Right ventricle myocardium superior (tissue), 1 donor: Measurements from ENCODE around the gene SSC5D. TPM values are rescaled to one million over a fixed set of nuclear protein-coding genes. Genes with fewer than 3 reads are reported as not detected.
"Not testable (repeated sequence)": the region's sequence is repeated elsewhere in the genome, so short reads cannot be mapped to it uniquely, and the experiment has no call there.

ENCODE experiments used
- ATAC-seq: fragments of 200-7000 bp; cut with Tn5 transposase; one replicate; pipeline ENCODE4 v1.9.1; 2020; ENCODE audit warnings: mild to moderate bottlenecking; ENCODE audit not compliant: poor library complexity
- DNase-seq: peaks from one replicate; pipeline ENCODE4 v3.0.0-alpha.2; 2020
- intact Hi-C: fragments of 100-400 bp; cut with DNase I; formaldehyde crosslinking; loops from one replicate; pipeline ENCODE4 v1.11.2; 2022
- total RNA-seq: library from RNA; stranded (reverse); fragmentation: NEBNext Ultra II Directional; extraction: Animal tissue kit (Norgen Biotek cat#: 25700); gene quantifications from one replicate; pipeline ENCODE4 v1.2.1, GENCODE V29; 2021
- donor health status: DM: no; HTN: yes; CAD: no; lungs with severe emphysema.

Gene SSC5D
- total RNA-seq, 1 donor from 2014 or later = 2.6 TPM

DNA sequence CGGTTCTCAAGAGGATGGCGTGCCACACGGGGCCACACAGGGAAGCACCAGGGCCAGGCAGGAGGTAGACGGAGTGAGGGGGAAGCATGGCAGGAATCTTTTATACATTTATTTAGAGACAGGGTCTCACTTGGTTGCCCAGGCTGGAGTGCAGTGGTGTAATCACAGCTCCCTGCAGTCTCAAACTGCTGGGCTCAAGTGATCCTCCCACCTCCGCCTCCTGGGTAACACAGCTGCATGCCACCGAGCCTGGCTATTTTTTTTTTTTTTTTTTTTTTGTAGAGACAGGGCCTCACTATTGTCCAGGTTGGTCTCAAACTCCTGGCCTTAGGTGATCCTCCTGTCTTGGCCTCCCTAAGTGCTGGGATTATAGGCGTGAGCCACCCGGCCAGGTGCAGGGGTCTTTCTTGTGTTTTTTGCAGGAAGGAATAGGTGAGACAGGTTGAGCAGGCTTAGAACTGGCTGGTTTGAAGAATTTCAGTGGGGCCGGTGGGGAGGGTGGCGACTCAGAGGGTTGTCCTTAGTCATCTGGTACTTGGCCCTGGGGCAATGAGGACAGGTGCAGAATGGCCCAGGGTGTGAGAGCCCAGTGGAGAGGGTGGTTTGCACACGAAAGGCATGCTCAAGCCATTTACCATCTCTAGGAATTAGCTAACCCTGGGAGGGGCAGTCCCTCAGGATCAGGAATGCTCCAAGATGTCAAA lies 7.6 kb downstream of the SSC5D start:
- no peak for ATAC-seq
- intact Hi-C loops = no loop called here
- DNase-seq = no peak

GRCh38 chr19:55496820-55497219 lies 8.6 kb downstream of the SSC5D start:
- intact Hi-C loops, DNase-seq, ATAC-seq: not testable (repeated sequence)

DNA sequence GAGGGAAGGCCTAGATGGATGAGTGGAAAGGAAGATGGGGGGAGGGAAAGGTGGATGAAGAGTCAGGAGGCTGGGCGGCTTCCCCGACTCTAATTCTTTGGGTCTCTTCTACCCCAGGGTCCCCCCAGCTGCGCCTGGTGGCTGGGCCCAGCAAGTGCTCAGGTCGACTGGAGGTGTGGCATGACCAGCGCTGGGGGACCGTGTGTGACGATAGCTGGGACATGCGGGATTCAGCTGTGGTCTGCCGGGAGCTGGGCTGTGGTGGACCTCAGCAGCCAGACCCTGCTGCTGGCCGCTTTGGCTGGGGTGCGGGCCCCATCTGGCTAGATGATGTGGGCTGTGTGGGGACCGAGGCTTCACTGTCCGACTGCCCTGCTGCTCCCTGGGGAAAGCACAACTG lies 9.5 kb downstream of the SSC5D start:
- DNase-seq (no peak), ATAC-seq (no peak)
- intact Hi-C loops = no loop called here

DNA sequence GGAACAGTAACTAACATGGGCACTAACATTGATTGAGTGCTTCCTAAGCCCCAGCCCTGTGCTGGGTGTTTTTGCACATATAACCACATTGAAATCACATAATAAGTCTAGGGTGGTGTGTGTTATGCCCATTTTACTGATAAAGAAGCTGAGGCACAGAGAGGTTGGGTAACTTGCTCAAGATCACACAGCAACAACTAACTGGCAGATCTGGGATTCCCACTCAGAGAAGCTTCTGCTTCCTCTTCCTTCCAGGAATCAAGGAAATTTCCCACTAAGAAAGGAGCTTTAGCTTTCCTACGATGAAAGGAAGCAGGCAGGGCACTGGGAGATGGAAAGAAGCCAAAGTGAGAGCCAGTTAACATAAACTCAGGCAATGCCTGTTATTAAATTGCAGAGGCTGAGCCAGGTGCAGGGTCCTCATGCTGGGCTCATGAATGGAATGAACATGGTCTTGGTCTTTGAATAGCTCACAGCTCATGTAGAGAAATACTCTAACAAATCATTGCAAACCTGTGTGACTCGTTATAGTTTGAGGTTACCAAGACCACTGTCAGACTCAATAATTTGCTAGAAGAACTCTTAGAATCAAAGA lies 10.1 kb downstream of the SSC5D start:
- ATAC-seq (no peak), DNase-seq (no peak)
- intact Hi-C loops = no loop called here

DNA sequence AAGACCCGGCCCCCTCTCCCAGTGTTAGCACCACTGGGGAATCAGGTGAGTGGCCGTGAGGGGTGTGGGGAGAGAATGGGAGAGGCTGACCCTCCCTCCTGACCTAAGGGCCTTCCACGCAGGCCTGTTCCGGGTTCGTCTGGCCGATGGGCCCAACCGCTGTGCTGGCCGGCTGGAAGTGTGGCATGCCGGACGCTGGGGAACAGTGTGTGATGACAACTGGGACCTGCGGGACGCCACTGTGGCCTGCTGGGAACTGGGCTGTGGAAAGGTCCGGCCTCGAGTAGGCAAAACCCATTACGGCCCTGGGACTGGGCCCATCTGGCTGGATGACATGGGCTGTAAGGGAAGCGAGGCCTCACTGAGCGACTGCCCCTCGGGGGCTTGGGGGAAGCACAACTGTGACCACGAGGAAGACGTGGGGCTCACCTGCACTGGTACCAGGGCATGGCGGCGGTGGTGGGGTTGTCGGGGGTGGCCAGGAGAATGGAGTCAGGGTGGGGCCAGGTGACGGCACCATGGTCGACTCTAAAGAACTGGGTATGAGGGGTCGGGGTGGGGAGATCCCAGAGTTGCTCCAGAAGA lies 12.2 kb downstream of the SSC5D start:
- DNase-seq (no peak), ATAC-seq (no peak)
- intact Hi-C loops = loop anchor here (5.0 to 10.0 kb wide), 2 partner anchors 33 to 356 kb away; partner anchors contain the start of gene TNNT1

DNA sequence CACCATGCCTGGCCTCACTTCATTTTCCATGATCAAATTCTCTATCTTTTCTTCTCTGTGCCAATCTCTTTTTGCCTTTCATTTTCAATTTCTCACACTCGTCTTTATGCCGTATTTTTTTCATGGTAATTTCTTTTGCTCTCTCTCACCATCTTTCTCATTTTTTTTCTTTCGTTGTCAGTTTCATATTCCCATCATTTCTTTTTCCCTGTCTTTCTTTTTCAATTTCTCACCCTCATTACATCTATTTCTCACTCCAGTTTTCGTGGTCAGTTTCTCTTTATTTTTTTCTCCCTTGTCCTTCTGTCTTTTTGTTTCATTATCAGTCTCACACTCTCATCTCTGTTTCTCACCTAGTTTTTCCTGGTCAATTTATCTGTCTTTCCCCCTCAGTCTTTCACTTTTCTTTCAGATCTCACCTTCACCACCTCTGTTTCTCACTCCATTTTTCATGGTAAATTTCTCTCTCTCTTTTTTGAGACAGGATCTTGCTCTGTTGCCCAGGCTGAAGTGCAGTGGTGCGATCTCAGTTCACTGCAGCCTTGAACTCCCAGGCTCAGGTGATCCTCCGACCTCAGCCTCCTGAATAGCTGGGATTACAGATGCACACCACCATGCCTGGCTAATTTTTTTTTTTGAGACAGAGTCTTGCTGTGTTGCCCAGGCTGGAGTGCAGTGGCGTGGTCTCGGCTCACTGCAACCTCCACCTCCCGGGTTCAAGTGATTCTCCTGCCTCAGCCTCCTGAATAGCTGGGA lies 14.1 kb downstream of the SSC5D start:
- no peak for DNase-seq
- ATAC-seq = no peak
- intact Hi-C loops = loop anchor here (5.0 to 10.0 kb wide), 2 partner anchors 35 to 358 kb away; partner anchors contain the start of gene TNNT1

- no peak for DNase-seq
- no peak for ATAC-seq
- intact Hi-C loops = loop anchor here (5.0 to 10.0 kb wide), 2 partner anchors 36 to 358 kb away; partner anchors contain the start of gene TNNT1
Measured at GRCh38 chr19:55503157-55503501, 14.9 kb downstream of the SSC5D start.

- ATAC-seq (peak; percentile 99), DNase-seq (peak; percentile 97)
- intact Hi-C loops = loop anchor here (5.0 to 10.0 kb wide), 2 partner anchors 36 to 359 kb away; partner anchors contain the start of gene TNNT1
Measured at GRCh38 chr19:55503502-55504251, 15.4 kb downstream of the SSC5D start.

- intact Hi-C loops = loop anchor here (5.0 to 10.0 kb wide), 2 partner anchors 37 to 359 kb away; partner anchors contain the start of gene TNNT1
- ATAC-seq = no peak
- no peak for DNase-seq
Measured at GRCh38 chr19:55504252-55504603, 16.0 kb downstream of the SSC5D start.

GRCh38 chr19:55504981-55505380 lies 16.7 kb downstream of the SSC5D start:
- ATAC-seq = no peak
- intact Hi-C loops = loop anchor here (5.0 to 10.0 kb wide), 2 partner anchors 38 to 360 kb away; partner anchors contain the start of gene TNNT1
- DNase-seq = no peak

GRCh38 chr19:55508120-55508519 lies 19.9 kb downstream of the SSC5D start:
- DNase-seq = no peak
- intact Hi-C loops = loop anchor here (10.0 kb wide), 1 partner anchor 363 kb away; the partner anchor contains the start of gene TNNT1
- no peak for ATAC-seq

DNA sequence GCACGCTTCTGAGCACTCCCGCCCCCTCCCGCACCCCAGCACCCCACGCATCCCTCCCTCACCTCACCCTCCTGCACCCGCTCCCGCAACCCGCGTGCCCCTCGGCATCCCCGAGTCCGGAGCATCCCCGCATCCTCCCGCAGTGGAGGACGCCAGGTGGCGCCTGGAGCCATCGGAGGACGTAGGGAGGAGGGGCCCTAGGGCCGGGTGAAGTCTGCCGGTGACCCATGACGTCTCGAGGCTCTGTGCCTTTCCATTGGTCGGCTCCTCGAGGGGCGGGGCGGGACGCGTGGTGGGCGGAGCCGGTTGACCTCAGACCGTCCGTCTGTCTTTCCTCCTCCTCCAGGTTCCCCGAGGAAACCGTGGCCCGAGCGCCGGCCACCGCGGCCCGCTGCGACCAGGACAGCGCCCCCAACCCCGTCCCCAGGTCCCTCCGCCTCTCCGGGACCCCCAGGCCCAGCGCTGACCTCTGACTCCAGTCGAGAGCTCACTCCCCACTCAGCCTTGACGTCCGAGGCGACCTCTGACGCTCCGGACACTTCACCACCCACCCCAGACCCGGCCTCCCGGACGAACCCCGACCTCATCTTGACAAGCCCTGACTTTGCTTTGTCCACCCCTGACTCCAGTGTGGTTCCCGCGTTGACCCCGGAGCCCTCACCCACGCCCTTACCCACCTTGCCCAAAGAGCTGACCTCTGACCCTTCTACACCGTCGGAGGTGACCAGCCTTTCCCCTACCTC lies 28.8 kb downstream of the SSC5D start:
- intact Hi-C loops = loop anchor here (5.0 kb wide), 2 partner anchors 90 to 105 kb away; partner anchors contain the start of genes ZNF784 and ZNF865

DNA sequence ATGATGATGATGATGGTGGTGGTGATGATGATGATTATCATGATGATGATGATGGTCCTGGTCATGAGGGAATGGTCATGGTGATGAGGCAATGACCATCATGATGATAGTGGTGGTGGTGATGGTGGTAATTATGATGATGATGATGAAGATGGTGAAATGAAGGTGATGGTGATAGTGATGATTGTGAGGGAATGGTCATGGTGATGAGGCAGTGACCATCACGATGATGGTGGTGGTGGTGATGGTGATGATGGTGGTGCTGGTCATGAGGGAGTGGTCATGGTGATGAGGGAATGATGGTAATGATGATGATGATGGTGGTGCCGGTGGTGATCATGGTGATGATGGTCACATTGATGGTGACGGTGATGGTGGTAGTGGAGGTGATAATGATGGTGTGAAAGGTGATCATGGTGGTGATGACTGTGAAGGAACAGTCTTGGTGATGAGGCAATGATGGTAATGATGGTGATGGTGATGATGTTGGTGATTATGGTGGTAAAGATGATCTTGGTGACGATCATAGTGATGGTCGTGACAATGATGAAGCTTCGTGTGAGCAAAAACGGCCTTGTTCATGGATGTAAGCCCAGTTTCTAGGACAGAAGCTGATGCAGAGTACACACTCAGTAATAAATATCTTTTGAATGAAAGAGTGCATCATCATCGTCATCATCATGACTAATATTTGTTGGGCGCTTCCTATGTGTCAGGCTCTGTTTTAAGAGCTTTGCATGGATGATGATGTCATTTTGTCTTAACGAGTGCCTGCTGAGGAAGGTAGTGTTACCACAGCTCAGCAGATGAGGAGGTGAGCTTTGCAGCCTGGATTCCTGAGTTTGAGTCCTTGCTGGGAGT lies 31.4 kb downstream of the SSC5D start:
- ATAC-seq (no peak), DNase-seq (no peak)
- intact Hi-C loops = loop anchor here (5.0 kb wide), 2 partner anchors 88 to 103 kb away; partner anchors contain the start of genes ZNF784 and ZNF865

More for the DNA sequence above, 28.8 kb downstream of the SSC5D start:
- ATAC-seq (peak; percentile 98), DNase-seq (peak; percentile 96)

DNA sequence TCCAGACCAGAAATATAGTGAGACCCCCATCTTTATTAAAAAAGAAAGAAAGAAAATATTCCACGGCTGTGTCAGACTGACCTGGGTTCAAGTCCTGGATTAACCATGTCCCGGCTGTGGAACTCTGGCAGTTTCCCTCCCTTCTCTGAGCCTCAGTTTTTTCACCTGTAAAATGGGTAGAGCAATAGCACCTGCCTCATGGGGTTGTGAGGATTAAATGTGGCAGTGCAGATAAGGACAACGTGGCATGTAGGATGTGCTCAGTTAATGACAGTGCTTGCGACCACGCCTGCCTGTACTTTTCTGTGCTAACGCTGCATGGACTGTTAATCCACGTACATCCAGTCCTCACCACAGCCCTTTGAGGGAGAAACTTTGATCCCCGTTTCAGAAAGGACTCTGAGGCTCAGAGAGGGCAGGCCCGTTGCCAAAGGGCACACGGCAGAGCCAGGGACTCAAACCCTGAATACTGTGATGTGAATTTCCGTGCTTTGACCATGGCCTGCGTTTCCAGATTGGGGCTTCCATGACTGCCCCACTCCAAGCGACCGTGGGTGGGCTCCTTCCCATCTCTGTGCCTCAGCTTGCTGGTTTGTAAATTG lies 32.6 kb downstream of the SSC5D start:
- intact Hi-C loops = no loop called here
- no peak for DNase-seq
- ATAC-seq = no peak

DNA sequence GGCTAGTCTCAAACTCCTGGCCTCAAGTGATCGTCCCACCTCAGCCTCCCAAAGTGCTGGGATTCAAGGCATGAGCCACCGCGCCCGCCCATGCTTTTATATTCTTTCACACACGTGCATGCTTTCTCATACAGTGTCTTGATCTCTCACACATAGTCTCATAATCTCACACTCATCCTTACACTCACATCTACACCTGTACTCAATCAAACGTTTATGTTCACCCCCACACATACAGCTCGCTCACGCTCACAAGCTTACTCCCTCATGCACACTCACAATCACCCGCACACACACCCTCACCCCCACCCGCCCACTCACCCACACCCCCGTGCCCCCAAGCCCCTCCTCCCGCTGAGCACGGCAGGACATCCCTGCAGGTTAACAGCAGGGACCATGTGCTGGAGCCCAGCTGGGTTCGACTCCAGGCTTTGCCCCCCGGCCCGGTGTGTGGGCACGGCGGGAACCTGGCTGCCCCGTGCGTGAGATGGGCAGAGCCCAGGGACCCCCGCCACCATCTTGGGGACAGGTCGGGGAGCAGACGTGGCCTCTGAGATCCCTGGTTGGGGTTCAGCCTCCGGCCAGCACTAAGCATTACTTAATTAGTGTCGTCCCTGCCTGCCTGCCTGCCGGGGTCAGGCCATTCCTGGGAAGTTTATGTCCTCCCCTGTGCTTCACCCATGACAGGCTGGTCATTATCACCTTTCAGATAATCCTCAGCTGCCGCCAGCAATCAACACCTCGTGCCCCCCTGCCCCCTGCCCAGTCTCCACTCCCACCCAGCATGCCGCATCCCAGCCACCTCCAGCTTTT lies 37.3 kb downstream of the SSC5D start:
- no peak for DNase-seq
- intact Hi-C loops = no loop called here
- peak; percentile 59 for ATAC-seq
